Measurements from ENCODE around the gene LOC128125822.

DNA sequence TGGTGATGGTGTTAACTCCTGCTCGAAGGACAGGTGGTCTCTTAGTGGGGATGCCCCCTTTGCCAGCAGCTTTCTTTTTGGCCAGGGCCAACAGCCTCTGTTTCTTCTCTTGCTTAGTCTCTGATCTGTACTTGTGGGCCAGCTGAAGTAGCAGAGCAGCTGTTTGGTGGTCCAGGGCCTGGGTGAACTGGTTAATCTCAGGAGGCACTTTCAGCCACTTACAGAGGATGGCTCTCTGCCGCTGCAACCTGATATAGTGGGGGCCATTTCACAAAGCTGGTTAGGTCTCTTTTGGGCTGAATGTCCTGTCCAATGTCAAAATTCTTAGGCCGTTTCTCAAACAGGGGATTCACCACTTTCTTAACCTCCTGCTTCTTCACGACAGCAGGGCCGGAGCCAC is 23.2 kb upstream of the LOC128125822 start:
- no peak for TF ChIP-seq SIN3A (IDR thresholded peaks at IDR 0.05; ENCODE audit: low read depth)
- no peak for TF ChIP-seq CTCF (IDR thresholded peaks at IDR 0.05 in 2 of 3, conservative IDR thresholded peaks at IDR 0.05 in 1 of 3; ENCODE audit: borderline replicate concordance in 1 of 3, insufficient read depth in 1 of 3, low read depth in 2 of 3, low read length in 2 of 3)
- no peak for TF ChIP-seq EZH2 (IDR thresholded peaks at IDR 0.05)
- TF ChIP-seq POLR2A (IDR thresholded peaks at IDR 0.05; ENCODE audit: borderline replicate concordance, extremely low read depth, insufficient read depth, insufficient read length) = no peak

All from HCT116 (cell line).